ENCODE measurements around the gene CTSZ. TPM values are rescaled to one million over a fixed set of nuclear protein-coding genes. Genes with fewer than 3 reads are reported as not detected.

Gene CTSZ
- total and polyA plus RNA-seq, 2 experiments from 2014 or later = 0.58 to 41.4 TPM

GRCh38 chr20:58973866-58974265 lies 33.2 kb downstream of the CTSZ start:
- Histone ChIP-seq H3K4me3 (no peak overlapping the region), H3K27me3 (ENCODE audit: insufficient read depth) (no peaks in the 10 kb centered on the region), H2AFZ (no peak overlapping the region), H3K9me2 (ENCODE audit: insufficient read depth) (no peaks in the 10 kb centered on the region), H3K36me3 (ENCODE audit: insufficient read depth) (no peaks in the 10 kb centered on the region), H3K4me2 (no peak overlapping the region), H3K27ac (ENCODE audit: low read depth) (no peak overlapping the region), H4K20me1 (replicated peaks; ENCODE audit: insufficient read depth) (no peaks in the 10 kb centered on the region), H3K4me1 (ENCODE audit: insufficient read depth) (peaks cover 5% of the 10 kb centered on the region; the same call in 1 of the 2 replicates), H3K79me2 (replicated peaks; ENCODE audit: insufficient read depth) (no peaks in the 10 kb centered on the region), H3F3A (replicated peaks; ENCODE audit: low read depth) (no peaks in the 10 kb centered on the region)
- peaks cover 17% of the 10 kb centered on the region; the same call in 2 of the 3 replicates for H3K9me3 Mint-ChIP-seq
- no peak for DNase-seq (ENCODE audit: low spot score)
- TF ChIP-seq POLR2AphosphoS5 (IDR thresholded peaks at IDR 0.05; ENCODE audit: low read depth) (no peak), ETS1 (IDR thresholded peaks at IDR 0.05) (no peak), ZNF462 (CRISPR knock-in tag; IDR thresholded peaks at IDR 0.05) (no peak), ZNF331 (CRISPR knock-in tag; IDR thresholded peaks at IDR 0.05; ENCODE audit: low read depth) (no peak), CREB1 (CRISPR knock-in tag; IDR thresholded peaks at IDR 0.05; ENCODE audit: low read depth) (no peak), NANOG (IDR thresholded peaks at IDR 0.05; ENCODE audit: borderline replicate concordance) (no peak), REST (IDR thresholded peaks at IDR 0.05; ENCODE audit: unreplicated experiment) (no peak), EZH2phosphoT487 (IDR thresholded peaks at IDR 0.05; ENCODE audit: unreplicated experiment) (no peak), STAT1 (IDR thresholded peaks at IDR 0.05; ENCODE audit: unreplicated experiment) (no peak), CTCF (conservative IDR thresholded peaks at IDR 0.05; ENCODE audit: low read depth in 2 of 2) (no peak), ZNF114 (CRISPR knock-in tag; IDR thresholded peaks at IDR 0.05) (no peak), EZH2 (IDR thresholded peaks at IDR 0.05; ENCODE audit: low read depth, unreplicated experiment) (no peak), JUNB (IDR thresholded peaks at IDR 0.05; ENCODE audit: unreplicated experiment) (no peak)
- H3K27me3 Mint-ChIP-seq (ENCODE audit: insufficient read depth, low read depth, poor library complexity) = peaks cover 8% of the 10 kb centered on the region
- H3K4me3 Mint-ChIP-seq = no peak overlapping the region
- peaks cover 11% of the 10 kb centered on the region for H3K4me1 Mint-ChIP-seq
- no peak for ATAC-seq
- no peaks in the 10 kb centered on the region; the same call in 2 of the 3 replicates for H3K36me3 Mint-ChIP-seq (ENCODE audit: low read depth)
- H3K27ac Mint-ChIP-seq = no peak overlapping the region
